Neural crest cell (in vitro differentiated cells): ENCODE data around the gene RGS5. TPM values are rescaled to one million over a fixed set of nuclear protein-coding genes. Genes with fewer than 3 reads are reported as not detected.

ENCODE experiments used
- DNase-seq: peaks from one replicate; pipeline ENCODE4 v3.0.0; 2021; ENCODE audit warnings: low read depth, mixed read lengths, low spot score
- H3K27ac Mint-ChIP-seq: one replicate; pipeline ENCODE4 v1.8.0; 2021; ENCODE audit warnings: mild to moderate bottlenecking, mixed read lengths; ENCODE audit not compliant: unreplicated experiment
- H3K27me3 Mint-ChIP-seq: 2 replicates; pipeline ENCODE4 v1.8.0; 2021; ENCODE audit warnings: low read depth, mild to moderate bottlenecking, mixed read lengths
- H3K36me3 Mint-ChIP-seq: 2 replicates; pipeline ENCODE4 v1.8.0; 2021; ENCODE audit warnings: low read depth, mild to moderate bottlenecking, mixed read lengths
- H3K4me1 Mint-ChIP-seq: 2 replicates; pipeline ENCODE4 v1.8.0; 2021; ENCODE audit warnings: mixed read lengths
- H3K4me3 Mint-ChIP-seq: one replicate; pipeline ENCODE4 v1.8.0; 2021; ENCODE audit warnings: mild to moderate bottlenecking, mixed read lengths
- H3K9me3 Mint-ChIP-seq: 2 replicates; pipeline ENCODE4 v1.8.0; 2021; ENCODE audit warnings: mixed read lengths
- total RNA-seq: library from RNA; stranded (reverse); gene quantifications from 2 replicates; pipeline ENCODE4 v1.2.1, GENCODE V29; 2021
- TF ChIP-seq, protein P1 (sequence below): fragments of 200-600 bp; sonication (generic); conservative IDR thresholded peaks from 2 replicates; pipeline ENCODE4 v1.5.0; 2021; ENCODE audit warnings: antibody characterized with exemption, mild to moderate bottlenecking

RGS5 gene
- total RNA-seq, 1 donor from 2014 or later, result 4.5 TPM

DNA sequence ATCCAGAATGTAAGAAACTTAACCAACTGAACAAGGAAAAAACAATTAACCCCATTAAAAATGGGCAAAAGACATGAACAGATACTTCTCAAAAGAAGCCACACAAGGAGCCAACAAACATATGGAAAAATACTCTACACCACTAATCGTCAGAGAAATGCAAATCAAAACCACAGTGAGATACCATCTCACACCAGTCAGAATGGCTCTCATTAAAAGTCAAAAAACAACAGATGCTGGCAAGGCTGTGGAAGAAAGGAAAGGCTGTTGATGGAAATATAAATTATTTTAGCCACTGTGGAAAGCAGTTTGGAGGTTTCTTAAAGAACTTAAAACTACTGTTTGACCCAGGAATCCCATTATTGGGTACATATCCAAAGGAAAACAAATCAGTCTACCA lies 82.3 kb downstream of the RGS5 start:
- Mint-ChIP-seq H3K4me3 (no peak overlapping the region), H3K27ac (no peak overlapping the region), H3K36me3 (no peaks in the 10 kb centered on the region), H3K27me3 (peaks cover 2% of the 10 kb centered on the region), H3K4me1 (no peaks in the 10 kb centered on the region), H3K9me3 (no peaks in the 10 kb centered on the region)
- no peak for DNase-seq
- TF ChIP-seq, protein P1, sequence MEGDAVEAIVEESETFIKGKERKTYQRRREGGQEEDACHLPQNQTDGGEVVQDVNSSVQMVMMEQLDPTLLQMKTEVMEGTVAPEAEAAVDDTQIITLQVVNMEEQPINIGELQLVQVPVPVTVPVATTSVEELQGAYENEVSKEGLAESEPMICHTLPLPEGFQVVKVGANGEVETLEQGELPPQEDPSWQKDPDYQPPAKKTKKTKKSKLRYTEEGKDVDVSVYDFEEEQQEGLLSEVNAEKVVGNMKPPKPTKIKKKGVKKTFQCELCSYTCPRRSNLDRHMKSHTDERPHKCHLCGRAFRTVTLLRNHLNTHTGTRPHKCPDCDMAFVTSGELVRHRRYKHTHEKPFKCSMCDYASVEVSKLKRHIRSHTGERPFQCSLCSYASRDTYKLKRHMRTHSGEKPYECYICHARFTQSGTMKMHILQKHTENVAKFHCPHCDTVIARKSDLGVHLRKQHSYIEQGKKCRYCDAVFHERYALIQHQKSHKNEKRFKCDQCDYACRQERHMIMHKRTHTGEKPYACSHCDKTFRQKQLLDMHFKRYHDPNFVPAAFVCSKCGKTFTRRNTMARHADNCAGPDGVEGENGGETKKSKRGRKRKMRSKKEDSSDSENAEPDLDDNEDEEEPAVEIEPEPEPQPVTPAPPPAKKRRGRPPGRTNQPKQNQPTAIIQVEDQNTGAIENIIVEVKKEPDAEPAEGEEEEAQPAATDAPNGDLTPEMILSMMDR, result no peak

- H3K9me3 Mint-ChIP-seq, result no peaks in the 10 kb centered on the region
- TF ChIP-seq, protein P1, result no peak
- H3K36me3 Mint-ChIP-seq, result no peaks in the 10 kb centered on the region
- no peaks in the 10 kb centered on the region for H3K4me1 Mint-ChIP-seq
- DNase-seq, result no peak
- peaks cover 2% of the 10 kb centered on the region for H3K27me3 Mint-ChIP-seq
- no peak overlapping the region for H3K4me3 Mint-ChIP-seq
- no peak overlapping the region for H3K27ac Mint-ChIP-seq
Observed at GRCh38 chr1:163119707-163120106, 83.0 kb downstream of the RGS5 start.

DNA sequence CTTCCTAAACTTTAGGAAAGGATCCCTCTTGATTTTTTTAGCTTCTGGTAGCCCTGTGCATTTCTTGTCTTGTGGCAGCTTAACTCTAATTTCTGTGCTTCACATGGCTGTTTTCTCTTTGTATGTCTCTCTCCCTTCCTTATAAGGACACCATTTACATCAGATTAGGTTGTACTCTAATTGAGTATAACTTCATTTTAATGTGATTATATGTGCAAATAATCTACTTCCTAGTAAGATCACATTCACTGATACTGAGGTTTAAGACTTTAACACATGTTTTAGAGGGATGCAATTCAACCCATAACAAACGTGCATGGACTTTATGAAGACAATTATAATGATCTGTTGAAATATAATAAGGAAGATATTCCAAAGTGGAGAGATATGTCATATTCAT lies 86.8 kb downstream of the RGS5 start:
- no peaks in the 10 kb centered on the region for H3K4me1 Mint-ChIP-seq
- H3K27me3 Mint-ChIP-seq, result peaks cover 2% of the 10 kb centered on the region
- TF ChIP-seq, protein P1, result no peak
- no peak overlapping the region for H3K27ac Mint-ChIP-seq
- H3K4me3 Mint-ChIP-seq, result no peak overlapping the region
- H3K36me3 Mint-ChIP-seq, result no peaks in the 10 kb centered on the region
- no peak for DNase-seq
- H3K9me3 Mint-ChIP-seq, result no peaks in the 10 kb centered on the region

GRCh38 chr1:163107655-163108054 lies 95.1 kb downstream of the RGS5 start:
- Mint-ChIP-seq H3K27ac (no peak overlapping the region), H3K36me3 (no peaks in the 10 kb centered on the region), H3K27me3 (no peaks in the 10 kb centered on the region), H3K4me3 (no peak overlapping the region), H3K4me1 (no peaks in the 10 kb centered on the region), H3K9me3 (peaks cover 7% of the 10 kb centered on the region)
- TF ChIP-seq, protein P1, result no peak
- DNase-seq, result no peak

- Mint-ChIP-seq H3K36me3 (no peaks in the 10 kb centered on the region), H3K27me3 (no peaks in the 10 kb centered on the region), H3K4me1 (no peaks in the 10 kb centered on the region), H3K27ac (no peak overlapping the region), H3K9me3 (peaks cover 7% of the 10 kb centered on the region), H3K4me3 (no peak overlapping the region)
- TF ChIP-seq, protein P1, result no peak
- DNase-seq, result no peak
Observed at GRCh38 chr1:163106364-163106987, 96.2 kb downstream of the RGS5 start.
